HG03521 (cell line): ENCODE measurements around the gene RELN.

ENCODE experiments used
- ATAC-seq: cut with Tn5 transposase; IDR thresholded peaks from one replicate; pipeline ENCODE4 v1.9.1; 2021; ENCODE audit warnings: mild to moderate bottlenecking, moderate library complexity; ENCODE audit not compliant: unreplicated experiment

The RELN gene

DNA sequence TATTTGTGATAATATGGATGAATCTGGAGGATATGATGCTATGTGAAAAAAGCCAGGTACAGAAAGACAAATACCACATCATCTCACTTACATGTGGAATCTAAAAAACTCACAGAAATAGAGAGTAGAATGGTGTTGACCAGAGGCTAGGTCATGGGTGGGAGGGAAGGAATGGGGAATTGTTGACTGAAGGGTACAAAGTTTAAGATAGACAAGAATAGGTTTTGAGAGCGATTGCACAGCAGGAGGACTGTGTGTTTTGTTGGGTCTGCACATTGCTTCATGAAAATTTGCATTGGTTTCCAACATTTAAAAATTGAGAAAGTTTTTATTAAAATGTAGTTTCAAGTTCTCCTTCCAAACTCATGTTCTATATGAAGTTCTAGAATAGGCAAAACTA is 551.8 kb downstream of the RELN start:
- ATAC-seq = no peak

GRCh38 chr7:103432712-103433111 is 556.7 kb downstream of the RELN start:
- ATAC-seq = no peak

- no peak for ATAC-seq
Observed at GRCh38 chr7:103425177-103425576, 564.3 kb downstream of the RELN start.

DNA sequence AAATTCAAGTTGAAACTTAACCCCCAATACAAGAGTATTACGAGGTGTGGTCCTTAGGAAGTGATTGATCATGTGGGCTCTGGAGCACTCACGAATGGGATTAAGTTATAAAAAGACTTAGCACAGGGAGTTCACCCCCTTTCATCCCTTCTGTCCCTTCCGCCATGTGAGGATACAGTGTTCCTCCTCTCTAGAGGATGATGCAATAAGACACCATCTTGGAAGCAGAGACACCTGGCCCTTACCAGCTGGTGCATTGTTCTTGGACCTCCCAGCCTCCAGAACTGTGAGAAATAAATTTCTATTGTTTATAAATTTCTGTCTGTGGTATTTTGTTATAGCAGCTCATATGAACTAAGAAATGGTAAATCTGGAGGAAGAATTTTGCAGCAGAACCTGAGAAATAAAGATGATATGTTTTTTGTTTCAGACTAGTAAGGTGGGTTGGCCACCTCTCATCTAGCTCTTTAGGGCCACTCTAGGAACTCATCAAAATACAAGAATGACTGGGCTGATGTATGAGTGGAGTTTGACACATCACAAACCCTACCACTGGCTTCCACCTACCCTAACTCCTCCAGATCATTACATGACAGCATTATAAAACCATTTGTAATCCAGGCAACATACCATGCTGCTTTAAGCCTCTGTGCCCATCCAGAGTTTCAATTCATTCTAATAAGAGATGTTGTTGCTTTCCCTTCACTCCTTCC is 565.8 kb downstream of the RELN start:
- no peak for ATAC-seq
